AG10803 (cell line): Measurements from ENCODE around the gene FKBP7.

Source experiments
- DNase-seq: peaks from one replicate; pipeline ENCODE4 v3.0.0; 2010; ENCODE audit warnings: low read depth
- H3K4me3 ChIP-seq: 2 replicates; pipeline ENCODE4 v1.5.1; 2011; ENCODE audit warnings: mild to moderate bottlenecking, low read length, control low read depth
- CTCF ChIP-seq: conservative IDR thresholded peaks from 2 replicates; pipeline ENCODE4 v1.5.1; 2011; ENCODE audit warnings: mild to moderate bottlenecking, low read length, control low read depth, inconsistent platforms

The FKBP7 gene

GRCh38 chr2:178521304-178522150 is 43.1 kb upstream of the FKBP7 start:
- TF ChIP-seq CTCF, result no peak
- no peak overlapping the region for H3K4me3 ChIP-seq
- DNase-seq, result no peak

GRCh38 chr2:178517496-178517895 is 39.1 kb upstream of the FKBP7 start:
- H3K4me3 ChIP-seq, result no peak overlapping the region
- TF ChIP-seq CTCF, result no peak
- DNase-seq, result peak; percentile 80

- H3K4me3 ChIP-seq, result no peak overlapping the region
- peak; percentile 43 for DNase-seq
- no peak for TF ChIP-seq CTCF
Measured at GRCh38 chr2:178514664-178515063, 36.3 kb upstream of the FKBP7 start.

- H3K4me3 ChIP-seq, result no peak overlapping the region
Measured at GRCh38 chr2:178513876-178514275, 35.5 kb upstream of the FKBP7 start.

GRCh38 chr2:178512484-178512883 is 34.1 kb upstream of the FKBP7 start:
- no peak for TF ChIP-seq CTCF

More at GRCh38 chr2:178513876-178514275, 35.5 kb upstream of the FKBP7 start:
- peak; percentile 44 for DNase-seq
- no peak for TF ChIP-seq CTCF

GRCh38 chr2:178510384-178510783 is 32.0 kb upstream of the FKBP7 start:
- H3K4me3 ChIP-seq, result no peak overlapping the region
- TF ChIP-seq CTCF, result no peak

More at GRCh38 chr2:178512484-178512883, 34.1 kb upstream of the FKBP7 start:
- peak; percentile 32 for DNase-seq
- H3K4me3 ChIP-seq, result no peak overlapping the region

GRCh38 chr2:178508646-178509045 is 30.2 kb upstream of the FKBP7 start:
- no peak overlapping the region for H3K4me3 ChIP-seq
- DNase-seq, result no peak
- no peak for TF ChIP-seq CTCF

More at GRCh38 chr2:178510384-178510783, 32.0 kb upstream of the FKBP7 start:
- no peak for DNase-seq
